Measurements from ENCODE around the gene ADPRM.
"Not testable (repeated sequence)": the region's sequence is repeated elsewhere in the genome, so short reads cannot be mapped to it uniquely, and the experiment has no call there.

ADPRM gene

DNA sequence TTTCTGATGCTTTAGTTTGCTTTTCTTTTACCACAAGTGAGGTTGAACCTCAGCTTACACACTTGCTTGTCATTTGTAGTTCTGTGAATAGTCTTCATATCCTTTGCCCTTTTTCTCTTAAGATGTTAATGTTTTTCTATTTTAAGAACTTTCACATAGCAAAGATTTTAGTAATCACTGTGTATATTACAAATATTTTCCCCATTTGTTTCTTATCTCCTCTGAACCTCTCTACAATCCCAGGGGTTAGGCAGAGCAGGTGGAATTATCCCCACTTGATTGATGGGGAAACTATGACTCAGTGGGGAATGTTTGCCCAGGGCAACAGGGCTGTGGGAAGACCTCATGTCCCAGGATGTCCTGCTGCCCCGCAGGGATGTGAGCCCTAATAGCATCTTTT is 28.6 kb upstream of the ADPRM start:
- no peak for DNase-seq (ENCODE audit: low read depth)
- no peak overlapping the region for H3K4me3 ChIP-seq (ENCODE audit: low read depth, low read length)
- TF ChIP-seq, protein P1, sequence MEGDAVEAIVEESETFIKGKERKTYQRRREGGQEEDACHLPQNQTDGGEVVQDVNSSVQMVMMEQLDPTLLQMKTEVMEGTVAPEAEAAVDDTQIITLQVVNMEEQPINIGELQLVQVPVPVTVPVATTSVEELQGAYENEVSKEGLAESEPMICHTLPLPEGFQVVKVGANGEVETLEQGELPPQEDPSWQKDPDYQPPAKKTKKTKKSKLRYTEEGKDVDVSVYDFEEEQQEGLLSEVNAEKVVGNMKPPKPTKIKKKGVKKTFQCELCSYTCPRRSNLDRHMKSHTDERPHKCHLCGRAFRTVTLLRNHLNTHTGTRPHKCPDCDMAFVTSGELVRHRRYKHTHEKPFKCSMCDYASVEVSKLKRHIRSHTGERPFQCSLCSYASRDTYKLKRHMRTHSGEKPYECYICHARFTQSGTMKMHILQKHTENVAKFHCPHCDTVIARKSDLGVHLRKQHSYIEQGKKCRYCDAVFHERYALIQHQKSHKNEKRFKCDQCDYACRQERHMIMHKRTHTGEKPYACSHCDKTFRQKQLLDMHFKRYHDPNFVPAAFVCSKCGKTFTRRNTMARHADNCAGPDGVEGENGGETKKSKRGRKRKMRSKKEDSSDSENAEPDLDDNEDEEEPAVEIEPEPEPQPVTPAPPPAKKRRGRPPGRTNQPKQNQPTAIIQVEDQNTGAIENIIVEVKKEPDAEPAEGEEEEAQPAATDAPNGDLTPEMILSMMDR (IDR thresholded peaks at IDR 0.05; ENCODE audit: control insufficient read depth, extremely low read depth, insufficient read depth), result no peak

GRCh38 chr17:10673312-10673711 is 24.1 kb upstream of the ADPRM start:
- TF ChIP-seq, protein P1 (IDR thresholded peaks at IDR 0.05; ENCODE audit: control insufficient read depth, extremely low read depth, insufficient read depth), result no peak
- H3K4me3 ChIP-seq (ENCODE audit: low read depth, low read length), result no peak overlapping the region
- DNase-seq (ENCODE audit: low read depth), result no peak

DNA sequence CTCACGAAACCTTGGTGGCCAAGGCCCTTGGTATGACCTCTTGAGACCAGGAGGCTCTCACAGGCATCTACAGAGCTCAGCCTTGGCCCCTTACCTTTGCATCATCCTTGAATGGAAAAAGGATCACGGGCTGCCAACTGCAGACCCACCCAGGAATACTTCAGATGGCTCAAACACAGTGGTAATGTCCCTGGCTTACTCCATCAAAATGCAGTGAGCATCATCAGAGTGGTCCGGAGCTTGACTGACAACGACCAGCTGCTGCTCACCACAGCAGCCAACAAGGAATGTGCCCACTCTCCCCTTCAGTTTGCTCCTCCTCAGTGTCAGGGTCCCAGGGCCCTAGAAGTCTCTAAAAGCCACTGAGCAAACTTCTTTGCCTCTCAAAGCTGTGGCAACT is 22.7 kb upstream of the ADPRM start:
- no peak overlapping the region for H3K4me3 ChIP-seq (ENCODE audit: low read depth, low read length)
- DNase-seq (ENCODE audit: low read depth), result no peak
- TF ChIP-seq, protein P1 (IDR thresholded peaks at IDR 0.05; ENCODE audit: control insufficient read depth, extremely low read depth, insufficient read depth), result no peak

- DNase-seq (ENCODE audit: low read depth), result no peak
- TF ChIP-seq, protein P1 (IDR thresholded peaks at IDR 0.05; ENCODE audit: control insufficient read depth, extremely low read depth, insufficient read depth), result no peak
- H3K4me3 ChIP-seq (ENCODE audit: low read depth, low read length), result no peak overlapping the region
Measured at GRCh38 chr17:10681866-10682446, 15.4 kb upstream of the ADPRM start.

GRCh38 chr17:10683853-10684252 is 13.5 kb upstream of the ADPRM start:
- H3K4me3 ChIP-seq (ENCODE audit: low read depth, low read length), result no peak overlapping the region
- TF ChIP-seq, protein P1 (IDR thresholded peaks at IDR 0.05; ENCODE audit: control insufficient read depth, extremely low read depth, insufficient read depth), result peak; percentile 23; the same call in 1 of the 2 replicates
- no peak for DNase-seq (ENCODE audit: low read depth)

DNA sequence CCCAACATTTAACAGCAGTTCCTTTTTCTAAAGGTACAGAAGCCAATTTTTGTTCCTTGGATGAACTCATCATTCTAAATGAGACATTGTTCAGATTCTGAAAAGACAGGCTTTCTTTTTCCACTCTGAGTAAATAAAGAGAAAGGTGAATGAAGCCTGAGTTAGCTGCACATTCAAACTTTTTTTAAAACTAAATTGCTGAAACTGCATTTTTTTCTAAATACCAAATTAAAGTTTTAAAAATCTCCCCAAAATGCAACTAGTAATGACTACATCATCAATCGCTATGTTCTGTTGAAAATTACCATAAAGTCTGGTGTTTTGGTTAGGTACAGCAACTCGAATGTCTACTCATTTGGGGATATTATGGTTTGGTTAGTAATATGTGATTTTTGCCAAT is 9.9 kb upstream of the ADPRM start:
- TF ChIP-seq, protein P1 (IDR thresholded peaks at IDR 0.05; ENCODE audit: control insufficient read depth, extremely low read depth, insufficient read depth), result no peak
- H3K4me3 ChIP-seq (ENCODE audit: low read depth, low read length), result no peak overlapping the region
- no peak for DNase-seq (ENCODE audit: low read depth)

DNA sequence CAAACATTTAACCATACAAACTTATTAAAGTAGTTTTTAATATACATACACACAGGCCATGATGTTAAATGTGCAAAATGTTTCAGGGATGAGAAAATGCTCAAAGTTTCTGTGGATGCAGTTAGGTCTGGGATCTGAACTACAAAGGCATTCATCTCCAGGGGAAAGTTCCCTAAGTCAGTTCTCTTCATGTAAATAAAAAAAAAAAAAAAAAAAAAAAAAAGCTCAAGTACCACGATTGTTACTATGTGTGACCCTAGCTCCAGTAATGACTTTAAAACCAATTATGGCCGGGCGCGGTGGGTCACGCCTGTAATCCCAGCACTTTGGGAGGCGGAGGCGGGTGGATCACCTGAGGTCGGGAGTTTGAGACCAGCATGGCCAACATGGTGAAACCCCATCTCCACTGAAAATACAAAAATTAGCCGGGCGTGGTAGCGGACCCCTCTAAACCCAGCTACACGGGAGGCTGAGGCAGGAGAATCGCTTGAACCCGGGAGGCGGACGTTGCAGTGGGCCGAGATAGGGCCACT is 1.5 kb upstream of the ADPRM start:
- H3K4me3 ChIP-seq (ENCODE audit: low read depth, low read length), result peak overlapping the region; percentile 83
- DNase-seq (ENCODE audit: low read depth), result not testable (repeated sequence)

All from LNCaP clone FGC (cell line).